Peyer's patch (tissue), 4 donors: Measurements from ENCODE around the gene CADM4.

ENCODE experiments used
- CTCF ChIP-seq, 6 experiments: fragments of 450-650 bp in 4 of 6; fragments of 200-600 bp in 2 of 6; sonication (generic) in 1 of 6; IDR thresholded peaks; one replicate each; pipeline ENCODE4 v1.5.1; 2017 to 2019; ENCODE audit warnings: antibody characterized with exemption in 6 of 6, mild to moderate bottlenecking in 3 of 6, moderate library complexity in 1 of 6
- POLR2A ChIP-seq, 2 donors: fragments of 450-650 bp; IDR thresholded peaks; one replicate each; pipeline ENCODE4 v1.5.1; 2017; ENCODE audit warnings: antibody characterized with exemption in 2 of 2, mild to moderate bottlenecking in 2 of 2, moderate library complexity in 2 of 2

DNA sequence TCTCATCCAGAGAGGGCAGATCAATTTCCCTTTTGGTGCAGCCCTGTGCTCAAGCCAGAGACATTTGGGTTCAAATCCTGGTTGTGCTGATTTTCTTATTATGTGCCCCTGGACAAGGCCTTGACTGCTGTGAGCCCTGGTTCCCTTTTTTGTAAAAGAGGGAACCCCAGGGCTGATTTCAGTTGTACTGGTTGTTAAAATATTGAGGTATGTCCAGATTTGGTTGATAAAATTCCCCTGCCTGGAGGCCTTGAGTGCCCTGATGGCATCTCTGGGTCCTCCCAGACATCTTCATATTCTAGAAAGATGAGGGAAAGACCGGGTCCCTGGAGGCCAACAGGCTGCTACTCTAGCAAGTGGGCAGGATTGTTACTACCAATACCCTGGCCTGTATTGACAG lies 44.7 kb upstream of the CADM4 start:
- TF ChIP-seq POLR2A (IDR thresholded peaks at IDR 0.05): no peak
- TF ChIP-seq CTCF (IDR thresholded peaks at IDR 0.05): no peak
